Activated B cell treated with CpG ODN at 0.5 μM for 24 hours (primary cell): ENCODE data around the gene MICALL2. TPM values are rescaled to one million over a fixed set of nuclear protein-coding genes. Genes with fewer than 3 reads are reported as not detected.

ENCODE experiments used
- ATAC-seq: fragments of 200-7000 bp; cut with Tn5 transposase; one replicate; pipeline ENCODE4 v1.10.0; 2021; ENCODE audit warnings: low read depth, mild to moderate bottlenecking, moderate library complexity
- CTCF ChIA-PET: fragments of 350-600 bp; sonication (Branson Sonifier 250); formaldehyde crosslinking; loops from one replicate; lab custom pipeline; 2021; ENCODE audit warnings: antibody characterized with exemption; lab: Charles Lee
- POLR2A ChIA-PET: fragments of 350-600 bp; sonication (Branson Sonifier 250); formaldehyde crosslinking; loops from one replicate; lab custom pipeline; 2021; ENCODE audit warnings: antibody characterized with exemption; lab: Charles Lee
- DNase-seq: peaks from one replicate; pipeline ENCODE4 v3.0.0; 2022
- H3K27ac Mint-ChIP-seq: one replicate; pipeline ENCODE4 v1.8.0; 2020; ENCODE audit warnings: mixed read lengths
- H3K27me3 Mint-ChIP-seq: one replicate; pipeline ENCODE4 v1.8.0; 2021; ENCODE audit warnings: mixed read lengths
- H3K36me3 Mint-ChIP-seq: one replicate; pipeline ENCODE4 v1.8.0; 2021; ENCODE audit warnings: low read depth, mixed read lengths
- H3K4me1 Mint-ChIP-seq: one replicate; pipeline ENCODE4 v1.8.0; 2021; ENCODE audit warnings: mixed read lengths
- H3K4me3 Mint-ChIP-seq: one replicate; pipeline ENCODE4 v1.8.0; 2020; ENCODE audit warnings: mild to moderate bottlenecking, mixed read lengths
- H3K9me3 Mint-ChIP-seq: one replicate; pipeline ENCODE4 v1.8.0; 2020; ENCODE audit warnings: mixed read lengths
- CTCF ChIP-seq: fragments of 200-600 bp; IDR thresholded peaks from one replicate; pipeline ENCODE4 v1.8.0; 2022; ENCODE audit warnings: antibody characterized with exemption, mild to moderate bottlenecking
- intact Hi-C: fragments of 100-400 bp; cut with micrococcal nuclease; formaldehyde crosslinking; loops from one replicate; pipeline ENCODE4 v1.15.1; 2024
- total RNA-seq: library from RNA; stranded (reverse); gene quantifications from 2 replicates; pipeline ENCODE4 v1.2.3, GENCODE V29; 2022

The MICALL2 gene
- total RNA-seq, 1 donor from 2014 or later = 0.55 TPM

- H3K27me3 Mint-ChIP-seq = no peaks in the 10 kb centered on the region
- H3K36me3 Mint-ChIP-seq = peaks cover 61% of the 10 kb centered on the region
- CTCF ChIA-PET = no interaction called here
- no peak overlapping the region for H3K4me3 Mint-ChIP-seq
- DNase-seq = no peak
- ATAC-seq = no peak
- intact Hi-C loops = loop anchor here (5.0 kb wide), 1 partner anchor 48 kb away; no protein-coding TSS in a partner anchor
- POLR2A ChIA-PET = no interaction called here
- TF ChIP-seq CTCF = no peak
- peaks cover 26% of the 10 kb centered on the region for H3K4me1 Mint-ChIP-seq
- H3K27ac Mint-ChIP-seq = no peak overlapping the region
- H3K9me3 Mint-ChIP-seq = no peaks in the 10 kb centered on the region
Observed at GRCh38 chr7:1499367-1500029, 40.2 kb upstream of the MICALL2 start.

GRCh38 chr7:1498370-1499305, 39.4 kb upstream of the MICALL2 start:
- Mint-ChIP-seq H3K27me3 (no peaks in the 10 kb centered on the region), H3K4me1 (peaks cover 22% of the 10 kb centered on the region), H3K27ac (no peak overlapping the region), H3K4me3 (no peak overlapping the region), H3K9me3 (no peaks in the 10 kb centered on the region), H3K36me3 (peaks cover 64% of the 10 kb centered on the region)
- TF ChIP-seq CTCF = no peak
- intact Hi-C loops = no loop called here
- POLR2A ChIA-PET = no interaction called here
- CTCF ChIA-PET = no interaction called here
- DNase-seq = no peak
- no peak for ATAC-seq

- ChIA-PET POLR2A (no interaction called here), CTCF (no interaction called here)
- no peak overlapping the region for H3K27ac Mint-ChIP-seq
- intact Hi-C loops = no loop called here
- peaks cover 12% of the 10 kb centered on the region for H3K4me1 Mint-ChIP-seq
- no peaks in the 10 kb centered on the region for H3K9me3 Mint-ChIP-seq
- H3K4me3 Mint-ChIP-seq = no peak overlapping the region
- DNase-seq (no peak), ATAC-seq (no peak)
- no peaks in the 10 kb centered on the region for H3K27me3 Mint-ChIP-seq
- TF ChIP-seq CTCF = no peak
- peaks cover 65% of the 10 kb centered on the region for H3K36me3 Mint-ChIP-seq
Observed at GRCh38 chr7:1497293-1497927, 38.1 kb upstream of the MICALL2 start.

GRCh38 chr7:1496531-1497292, 37.4 kb upstream of the MICALL2 start:
- no peak for TF ChIP-seq CTCF
- Mint-ChIP-seq H3K36me3 (peaks cover 65% of the 10 kb centered on the region), H3K4me3 (no peak overlapping the region), H3K9me3 (no peaks in the 10 kb centered on the region), H3K27ac (no peak overlapping the region), H3K27me3 (no peaks in the 10 kb centered on the region), H3K4me1 (peaks cover 5% of the 10 kb centered on the region)
- CTCF ChIA-PET = no interaction called here
- intact Hi-C loops = no loop called here
- DNase-seq (no peak), ATAC-seq (no peak)
- POLR2A ChIA-PET = no interaction called here
